CD4-positive, alpha-beta memory T cell (primary cell): ENCODE measurements around the gene NRXN3. TPM values are rescaled to one million over a fixed set of nuclear protein-coding genes. Genes with fewer than 3 reads are reported as not detected.

Experiments used
- CTCF ChIA-PET: fragments of 350-600 bp; sonication (Branson Sonifier 250); formaldehyde crosslinking; loops from one replicate; lab custom pipeline; 2021; ENCODE audit warnings: inconsistent platforms; ENCODE audit not compliant: partially characterized antibody; lab: Charles Lee
- POLR2A ChIA-PET: fragments of 350-600 bp; sonication (Branson Sonifier 250); formaldehyde crosslinking; loops from one replicate; lab custom pipeline; 2021; ENCODE audit not compliant: partially characterized antibody; lab: Charles Lee
- DNase-seq, 5 donors: peaks; one replicate each; pipeline versions ENCODE4 v3.0.0 to v3.0.0-alpha.2; 2020 to 2022; ENCODE audit warnings: mixed read lengths in 1 of 5
- H3K27ac ChIP-seq: one replicate; pipeline ENCODE4 v1.7.0; 2013; ENCODE audit warnings: low read depth, low read length
- H3K27me3 ChIP-seq: 2 replicates; pipeline ENCODE4 v1.7.0; 2013; ENCODE audit warnings: mild to moderate bottlenecking, low read length, moderate library complexity; ENCODE audit not compliant: insufficient read depth
- H3K36me3 ChIP-seq: 2 replicates; pipeline ENCODE4 v1.7.0; 2013; ENCODE audit warnings: mild to moderate bottlenecking, low read length, moderate library complexity; ENCODE audit not compliant: insufficient read depth
- H3K4me1 ChIP-seq: 2 replicates; pipeline ENCODE4 v1.7.0; 2013; ENCODE audit warnings: mild to moderate bottlenecking, low read length, moderate library complexity; ENCODE audit not compliant: insufficient read depth
- H3K4me3 ChIP-seq, 2 donors: one replicate each; pipeline ENCODE4 v1.7.0; 2013; ENCODE audit warnings: low read length in 2 of 2, mild to moderate bottlenecking in 1 of 2
- H3K9me3 ChIP-seq, 2 donors: one replicate each; pipeline ENCODE4 v1.7.0; 2013; ENCODE audit warnings: low read length in 2 of 2, control low read depth in 1 of 2; ENCODE audit not compliant: control insufficient read depth in 1 of 2
- H3K27ac Mint-ChIP-seq, 7 donors: one replicate each; pipeline ENCODE4 v1.8.0; 2020 to 2021; ENCODE audit warnings: mixed read lengths in 7 of 7, mild to moderate bottlenecking in 6 of 7, inconsistent platforms in 3 of 7, moderate library complexity in 3 of 7
- H3K27me3 Mint-ChIP-seq, 2 donors: one replicate each; pipeline ENCODE4 v1.8.0; 2020 to 2021; ENCODE audit warnings: mixed read lengths in 2 of 2
- H3K36me3 Mint-ChIP-seq, 2 donors: one replicate each; pipeline ENCODE4 v1.8.0; 2020 to 2021; ENCODE audit warnings: mixed read lengths in 2 of 2, inconsistent platforms in 1 of 2, mild to moderate bottlenecking in 1 of 2
- H3K4me1 Mint-ChIP-seq, 4 donors: one replicate each; pipeline ENCODE4 v1.8.0; 2020 to 2021; ENCODE audit warnings: mixed read lengths in 4 of 4, mild to moderate bottlenecking in 1 of 4
- H3K4me3 Mint-ChIP-seq, 8 donors: one replicate each; pipeline ENCODE4 v1.8.0; 2020 to 2021; ENCODE audit warnings: mixed read lengths in 8 of 8, mild to moderate bottlenecking in 7 of 8, moderate library complexity in 6 of 8, inconsistent platforms in 3 of 8
- H3K9me3 Mint-ChIP-seq, 8 donors: one replicate each; pipeline ENCODE4 v1.8.0; 2020 to 2021; ENCODE audit warnings: mixed read lengths in 8 of 8, mild to moderate bottlenecking in 5 of 8, inconsistent platforms in 3 of 8, moderate library complexity in 1 of 8
- intact Hi-C: fragments of 100-400 bp; cut with micrococcal nuclease; formaldehyde crosslinking; loops from one replicate; pipeline ENCODE4 v1.15.1; 2023
- polyA plus RNA-seq, 2 donors: library from polyadenylated mRNA; unstranded; fragments of 300-500 nt; fragmentation: Illumina TruSeq; gene quantifications; one replicate each; pipeline ENCODE4 v1.2.3, GENCODE V29; 2021
- total RNA-seq, 2 experiments: library from RNA; stranded (reverse); gene quantifications; one replicate each; pipeline ENCODE4 v1.2.3, GENCODE V29; 2021

The NRXN3 gene
- total and polyA plus RNA-seq, 4 experiments from 2014 or later: not detected

DNA sequence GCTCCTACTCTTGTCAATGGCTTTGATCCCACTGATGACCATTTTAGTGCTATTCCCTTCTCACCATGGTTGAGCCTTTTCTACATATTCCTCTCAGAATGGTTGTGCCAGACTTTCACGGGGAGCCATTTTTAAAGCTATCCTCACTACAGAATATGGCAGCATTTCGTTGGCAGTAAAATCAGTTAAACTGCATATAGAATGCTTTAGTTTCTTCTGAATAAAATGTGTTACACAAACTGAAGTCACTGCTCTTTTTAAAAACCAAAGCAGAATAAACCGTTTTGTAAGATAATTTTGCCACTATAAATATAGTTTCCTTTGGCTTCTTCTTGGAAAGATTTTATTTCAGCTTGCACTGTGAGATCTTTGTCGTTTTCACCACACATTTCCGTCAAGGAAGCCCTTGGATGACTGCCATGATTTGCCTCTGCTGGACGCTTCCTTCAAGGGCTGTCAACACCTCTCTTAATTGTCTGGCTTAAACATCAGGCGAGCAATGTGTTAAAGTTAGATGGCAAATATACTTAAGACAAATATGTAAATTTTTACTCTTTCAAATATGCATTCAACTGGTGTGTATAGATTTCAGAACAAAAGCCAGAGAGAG lies 1416.9 kb downstream of the NRXN3 start:
- Histone ChIP-seq H3K27me3 (no peaks in the 10 kb centered on the region), H3K36me3 (no peaks in the 10 kb centered on the region), H3K27ac (no peak overlapping the region), H3K9me3 (no peaks in the 10 kb centered on the region), H3K4me3 (no peak overlapping the region), H3K4me1 (no peaks in the 10 kb centered on the region)
- H3K4me1 Mint-ChIP-seq: no peaks in the 10 kb centered on the region
- H3K27me3 Mint-ChIP-seq: no peaks in the 10 kb centered on the region
- POLR2A ChIA-PET: no interaction called here
- peaks cover 0 to 6% (median 0%) of the 10 kb centered on the region in 8 donors for H3K9me3 Mint-ChIP-seq
- CTCF ChIA-PET: no interaction called here
- no peak for DNase-seq
- no peak overlapping the region for H3K4me3 Mint-ChIP-seq
- H3K27ac Mint-ChIP-seq: no peak overlapping the region
- intact Hi-C loops: no loop called here
- no peaks in the 10 kb centered on the region for H3K36me3 Mint-ChIP-seq

- no peaks in the 10 kb centered on the region for H3K36me3 Mint-ChIP-seq
- Histone ChIP-seq H3K27me3 (no peaks in the 10 kb centered on the region), H3K9me3 (no peaks in the 10 kb centered on the region), H3K36me3 (no peaks in the 10 kb centered on the region), H3K4me1 (no peaks in the 10 kb centered on the region), H3K27ac (no peak overlapping the region), H3K4me3 (no peak overlapping the region)
- H3K9me3 Mint-ChIP-seq: peaks cover 0 to 6% (median 0%) of the 10 kb centered on the region in 8 donors
- ChIA-PET POLR2A (no interaction called here), CTCF (no interaction called here)
- no peak overlapping the region for H3K27ac Mint-ChIP-seq
- no peaks in the 10 kb centered on the region for H3K4me1 Mint-ChIP-seq
- H3K27me3 Mint-ChIP-seq: no peaks in the 10 kb centered on the region
- DNase-seq: no peak
- intact Hi-C loops: no loop called here
- H3K4me3 Mint-ChIP-seq: no peak overlapping the region
Measured at GRCh38 chr14:79587875-79588274, 1417.7 kb downstream of the NRXN3 start.

GRCh38 chr14:79588398-79588797 lies 1418.2 kb downstream of the NRXN3 start:
- no peaks in the 10 kb centered on the region for H3K36me3 Mint-ChIP-seq
- no peaks in the 10 kb centered on the region for H3K27me3 Mint-ChIP-seq
- intact Hi-C loops: no loop called here
- no peak overlapping the region for H3K27ac Mint-ChIP-seq
- H3K27me3 ChIP-seq: no peaks in the 10 kb centered on the region
- H3K4me1 ChIP-seq: no peaks in the 10 kb centered on the region
- H3K36me3 ChIP-seq: no peaks in the 10 kb centered on the region
- H3K4me3 ChIP-seq: no peak overlapping the region
- no peak overlapping the region for H3K27ac ChIP-seq
- H3K9me3 ChIP-seq: no peaks in the 10 kb centered on the region
- H3K4me3 Mint-ChIP-seq: no peak overlapping the region
- no peak for DNase-seq
- H3K4me1 Mint-ChIP-seq: no peaks in the 10 kb centered on the region
- H3K9me3 Mint-ChIP-seq: peaks cover 0 to 6% (median 0%) of the 10 kb centered on the region in 8 donors
- ChIA-PET POLR2A (no interaction called here), CTCF (no interaction called here)

DNA sequence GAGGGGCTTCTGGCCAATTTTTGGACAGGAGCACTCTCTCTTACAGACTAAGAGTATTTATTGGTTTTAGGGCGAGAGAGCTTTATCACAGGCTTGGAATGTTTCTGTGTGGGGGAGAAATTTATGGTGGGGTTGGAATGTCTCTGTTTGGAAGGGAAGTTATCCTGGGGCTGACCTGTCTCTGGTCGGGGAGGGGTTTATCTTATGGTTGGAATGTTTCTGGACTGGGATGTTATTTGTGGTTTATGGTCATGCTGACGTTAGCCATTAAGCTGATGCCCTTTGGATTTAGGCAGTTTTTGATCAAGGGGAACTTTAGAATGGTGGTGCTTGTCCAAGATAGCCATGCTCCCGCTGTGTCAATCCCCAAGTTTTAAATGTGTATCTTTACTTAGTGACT lies 1426.4 kb downstream of the NRXN3 start:
- H3K27ac Mint-ChIP-seq: no peak overlapping the region
- ChIA-PET POLR2A (no interaction called here), CTCF (no interaction called here)
- Histone ChIP-seq H3K27me3 (no peaks in the 10 kb centered on the region), H3K9me3 (no peaks in the 10 kb centered on the region), H3K4me3 (no peak overlapping the region), H3K27ac (no peak overlapping the region), H3K36me3 (no peaks in the 10 kb centered on the region), H3K4me1 (no peaks in the 10 kb centered on the region)
- intact Hi-C loops: no loop called here
- no peaks in the 10 kb centered on the region for H3K36me3 Mint-ChIP-seq
- H3K9me3 Mint-ChIP-seq: peaks cover 0 to 3% (median 0%) of the 10 kb centered on the region in 8 donors
- no peaks in the 10 kb centered on the region for H3K4me1 Mint-ChIP-seq
- no peaks in the 10 kb centered on the region for H3K27me3 Mint-ChIP-seq
- no peak for DNase-seq
- H3K4me3 Mint-ChIP-seq: no peak overlapping the region

- Mint-ChIP-seq H3K9me3 (peaks cover 0 to 3% (median 0%) of the 10 kb centered on the region in 8 donors), H3K36me3 (no peaks in the 10 kb centered on the region), H3K4me3 (no peak overlapping the region), H3K27me3 (no peaks in the 10 kb centered on the region), H3K4me1 (no peaks in the 10 kb centered on the region), H3K27ac (no peak overlapping the region)
- Histone ChIP-seq H3K4me1 (no peaks in the 10 kb centered on the region), H3K27me3 (no peaks in the 10 kb centered on the region), H3K36me3 (no peaks in the 10 kb centered on the region), H3K4me3 (no peak overlapping the region), H3K9me3 (no peaks in the 10 kb centered on the region), H3K27ac (no peak overlapping the region)
- ChIA-PET POLR2A (no interaction called here), CTCF (no interaction called here)
- DNase-seq: no peak
- intact Hi-C loops: no loop called here
Measured at GRCh38 chr14:79597566-79597965, 1427.4 kb downstream of the NRXN3 start.

- intact Hi-C loops: no loop called here
- POLR2A ChIA-PET: no interaction called here
Measured at GRCh38 chr14:79598339-79598738, 1428.2 kb downstream of the NRXN3 start.

DNA sequence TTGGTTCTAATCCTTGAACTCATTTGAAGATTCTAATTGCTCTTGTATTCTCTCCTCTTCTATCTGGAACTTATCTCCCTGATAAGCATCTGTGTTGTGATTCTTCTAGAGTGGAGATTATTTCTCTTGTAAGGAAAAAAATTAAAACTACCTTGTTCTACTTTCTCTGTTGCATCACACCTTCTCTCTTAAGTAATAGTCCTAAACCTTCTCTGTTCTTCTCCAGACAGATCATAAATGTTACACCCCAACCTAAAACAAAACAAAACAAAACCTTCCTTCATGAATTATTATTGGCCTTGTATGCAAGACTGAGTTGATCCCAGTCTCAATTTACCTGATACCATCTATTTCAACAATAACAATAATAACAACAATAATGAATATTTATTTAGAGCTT lies 1429.1 kb downstream of the NRXN3 start:
- H3K27ac ChIP-seq: no peak overlapping the region
- ChIA-PET POLR2A (no interaction called here), CTCF (no interaction called here)
- Mint-ChIP-seq H3K27me3 (no peaks in the 10 kb centered on the region), H3K4me3 (no peak overlapping the region), H3K9me3 (peaks cover 0 to 3% (median 0%) of the 10 kb centered on the region in 8 donors), H3K4me1 (no peaks in the 10 kb centered on the region), H3K27ac (no peak overlapping the region), H3K36me3 (no peaks in the 10 kb centered on the region)
- intact Hi-C loops: no loop called here
- no peaks in the 10 kb centered on the region for H3K36me3 ChIP-seq
- no peaks in the 10 kb centered on the region for H3K9me3 ChIP-seq
- DNase-seq: no peak
- no peaks in the 10 kb centered on the region for H3K4me1 ChIP-seq
- no peak overlapping the region for H3K4me3 ChIP-seq
- H3K27me3 ChIP-seq: no peaks in the 10 kb centered on the region

More at GRCh38 chr14:79598339-79598738, 1428.2 kb downstream of the NRXN3 start:
- Mint-ChIP-seq H3K27ac (no peak overlapping the region), H3K9me3 (peaks cover 0 to 3% (median 0%) of the 10 kb centered on the region in 8 donors), H3K4me1 (no peaks in the 10 kb centered on the region), H3K27me3 (no peaks in the 10 kb centered on the region), H3K36me3 (no peaks in the 10 kb centered on the region), H3K4me3 (no peak overlapping the region)
- Histone ChIP-seq H3K27ac (no peak overlapping the region), H3K27me3 (no peaks in the 10 kb centered on the region), H3K9me3 (no peaks in the 10 kb centered on the region), H3K36me3 (no peaks in the 10 kb centered on the region), H3K4me1 (no peaks in the 10 kb centered on the region), H3K4me3 (no peak overlapping the region)
- DNase-seq: no peak
- CTCF ChIA-PET: no interaction called here
